Ovary (tissue), 1 donor: ENCODE data around the gene ZNF658.
"Not testable (repeated sequence)": the region's sequence is repeated elsewhere in the genome, so short reads cannot be mapped to it uniquely, and the experiment has no call there.

Experiments
- EP300 ChIP-seq: sonication (generic); formaldehyde crosslinking; IDR thresholded peaks from one replicate; pipeline ENCODE4 v1.6.1; 2017; ENCODE audit warnings: antibody characterized with exemption
- POLR2A ChIP-seq: fragments of 450-650 bp; IDR thresholded peaks from one replicate; pipeline ENCODE4 v1.6.1; 2017; ENCODE audit warnings: antibody characterized with exemption, mild to moderate bottlenecking, moderate library complexity

GRCh38 chr9:66942400-66943155, 42.1 kb downstream of the ZNF658 start:
- not testable (repeated sequence) for TF ChIP-seq POLR2A, EP300
